H4 (cell line): Measurements from ENCODE around the gene RAB29. TPM values are rescaled to one million over a fixed set of nuclear protein-coding genes. Genes with fewer than 3 reads are reported as not detected.
A peak's percentile ranks its signal among the peaks of the same experiment; 100 is the strongest.

Source experiments
- DNase-seq: peaks from one replicate; pipeline ENCODE4 v3.0.0-alpha.2; 2015; ENCODE audit warnings: low spot score
- total RNA-seq: library from RNA; depleted of rRNA; stranded (reverse); fragments of >200 nt; shearing (Covaris generic); gene quantifications from 2 replicates; pipeline ENCODE4 v1.2.3, GENCODE V29; 2014

The RAB29 gene
- total RNA-seq, 1 experiment from 2014 or later = 15.5 TPM

DNA sequence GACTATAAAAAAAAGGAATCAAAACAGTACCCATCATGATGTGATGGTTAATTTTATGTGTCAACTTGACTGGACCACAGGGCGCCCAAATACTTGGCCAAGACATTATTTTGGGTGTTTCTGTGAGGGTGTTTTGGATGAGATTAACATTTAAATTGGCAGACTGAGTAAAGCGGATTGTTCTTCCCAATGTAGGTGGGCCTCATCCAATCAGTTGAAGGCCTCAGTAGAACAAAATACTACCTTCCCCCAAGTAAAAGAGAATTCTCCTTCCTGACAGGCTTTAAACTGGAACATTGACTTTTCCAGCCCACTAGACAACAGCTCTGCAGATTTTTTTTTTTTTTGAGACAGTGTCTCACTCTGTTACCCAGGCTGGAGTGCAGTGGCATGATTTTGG is 10.7 kb downstream of the RAB29 start:
- no peak for DNase-seq

GRCh38 chr1:205763980-205764379 is 11.3 kb downstream of the RAB29 start:
- no peak for DNase-seq

GRCh38 chr1:205760606-205761005 is 14.7 kb downstream of the RAB29 start:
- DNase-seq = no peak

DNA sequence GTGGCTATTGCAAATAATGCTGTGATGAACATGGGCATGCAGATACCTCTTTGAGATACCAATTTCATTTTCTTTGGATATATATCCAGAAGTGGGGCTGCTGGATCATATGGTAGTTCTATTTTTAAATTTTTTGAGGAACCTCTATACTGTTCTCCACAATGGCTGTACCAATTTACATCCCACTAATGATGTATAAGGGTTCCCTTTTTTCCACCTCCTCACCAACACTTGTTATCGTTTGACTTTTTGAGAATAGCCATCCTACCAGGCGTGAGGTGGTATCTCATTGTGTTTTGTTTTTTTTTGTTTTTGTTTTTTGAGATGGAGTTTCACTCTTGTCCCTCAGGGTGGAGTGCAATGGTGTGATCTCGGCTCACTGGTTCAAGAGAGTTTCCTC is 18.7 kb downstream of the RAB29 start:
- DNase-seq = no peak

DNA sequence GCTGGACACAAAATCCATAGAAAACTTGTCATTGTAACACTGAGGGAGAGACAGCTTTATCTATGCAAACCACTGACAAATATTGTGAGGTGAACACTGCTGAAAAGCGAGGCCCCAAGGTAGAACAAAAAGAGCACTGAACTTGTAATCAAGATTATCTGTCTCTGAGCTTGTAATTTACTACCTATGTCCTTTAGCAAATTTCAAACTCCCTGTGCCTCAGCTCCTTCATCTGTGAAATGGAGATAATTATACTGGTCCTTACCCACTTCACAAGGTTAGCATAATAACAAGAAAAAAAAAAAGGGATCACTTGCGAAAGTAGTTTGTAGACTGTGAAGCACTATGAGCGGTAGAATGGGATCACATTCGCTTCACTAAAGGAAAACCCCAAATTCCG is 20.4 kb downstream of the RAB29 start:
- no peak for DNase-seq

GRCh38 chr1:205751036-205751651 is 24.1 kb downstream of the RAB29 start:
- DNase-seq = no peak

DNA sequence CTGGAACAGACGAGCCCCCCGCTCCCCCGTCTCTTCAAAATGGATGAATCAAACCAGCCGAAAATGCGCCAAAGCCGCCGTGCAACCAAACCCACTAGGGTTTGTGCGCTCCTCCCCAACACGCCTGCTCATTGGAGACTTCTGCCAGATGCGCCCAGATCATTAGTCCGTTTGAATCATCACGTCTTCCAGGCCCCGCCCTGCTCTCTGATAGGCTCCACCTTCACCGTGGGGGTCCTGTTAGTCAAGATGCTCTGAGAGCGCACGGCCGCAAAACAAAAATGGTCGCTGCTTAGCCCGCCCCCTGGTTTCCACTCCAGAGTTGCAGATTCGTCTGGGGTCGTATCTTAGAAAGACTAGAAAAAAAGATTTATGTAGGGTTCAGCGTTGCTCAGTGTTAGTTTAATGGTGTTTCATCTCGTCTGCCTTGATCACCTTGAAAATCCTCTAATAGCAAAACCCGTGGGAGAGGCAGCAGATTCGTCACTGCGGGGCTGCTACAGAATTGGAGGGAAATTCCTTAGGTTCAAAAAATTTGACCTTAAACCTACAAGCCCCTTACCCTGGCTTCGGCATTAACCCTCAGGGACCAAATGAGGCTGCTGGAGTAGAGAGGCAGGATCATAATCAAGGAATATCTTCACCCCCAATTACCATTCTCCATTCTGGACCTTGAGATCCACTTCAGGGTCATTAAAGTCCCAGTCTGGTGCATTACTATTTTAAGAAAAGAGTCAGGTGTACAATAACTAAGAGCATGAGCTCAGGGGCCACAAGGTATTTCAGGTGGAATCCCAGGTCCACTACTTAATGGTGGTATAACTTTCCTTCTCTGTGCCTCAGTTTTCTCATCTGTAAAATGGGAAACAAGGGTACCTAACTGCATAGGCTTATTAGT is 24.9 kb downstream of the RAB29 start, which contains the start of gene NUCKS1:
TSS of gene NUCKS1 (minus strand) at position 45 of the 898 bp plus-strand sequence. CDS start 209 bp downstream, outside the sequence.
- DNase-seq = peak; percentile 98

GRCh38 chr1:205749234-205750137 is 25.8 kb downstream of the RAB29 start:
- DNase-seq = peak; percentile 93

DNA sequence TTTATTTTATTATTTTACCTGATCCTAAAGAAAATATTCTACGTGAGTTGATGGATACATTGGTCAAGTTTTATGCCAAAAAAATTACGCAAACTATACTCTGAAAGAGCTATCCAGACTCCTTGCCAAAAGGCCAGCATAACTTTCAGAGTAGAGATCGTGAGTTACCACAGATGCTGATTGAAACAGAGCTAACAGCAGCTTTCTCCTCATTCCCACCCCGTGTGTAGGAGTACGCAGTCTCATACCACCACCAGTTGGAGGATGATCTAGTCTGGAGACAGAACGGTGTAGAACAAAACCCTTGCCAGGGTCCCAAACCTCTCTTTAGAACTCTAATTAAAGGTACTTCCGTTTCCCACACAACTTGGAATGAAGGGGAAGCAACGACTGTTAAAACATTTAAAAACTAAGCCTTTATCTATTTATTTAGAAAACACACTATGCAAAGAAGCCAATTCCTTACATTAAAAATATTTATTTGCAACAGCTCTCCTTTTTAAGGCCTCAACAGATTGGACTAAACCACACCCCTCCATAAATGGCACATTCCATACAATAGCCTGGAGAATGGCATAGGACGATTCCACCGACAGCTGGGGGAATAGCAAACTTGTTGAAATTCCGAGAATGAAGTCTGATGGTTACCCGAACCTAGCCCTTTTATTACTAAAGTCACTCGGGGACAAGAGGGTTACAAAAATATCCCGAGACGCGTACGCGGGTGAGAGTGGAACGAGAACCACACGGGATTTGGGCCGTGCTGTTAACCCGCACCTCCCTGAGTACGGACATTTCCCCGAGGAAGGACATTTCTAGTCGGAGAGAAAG is 26.7 kb downstream of the RAB29 start:
- DNase-seq = peak; percentile 8

GRCh38 chr1:205746757-205747412 is 28.4 kb downstream of the RAB29 start:
- DNase-seq = no peak

DNA sequence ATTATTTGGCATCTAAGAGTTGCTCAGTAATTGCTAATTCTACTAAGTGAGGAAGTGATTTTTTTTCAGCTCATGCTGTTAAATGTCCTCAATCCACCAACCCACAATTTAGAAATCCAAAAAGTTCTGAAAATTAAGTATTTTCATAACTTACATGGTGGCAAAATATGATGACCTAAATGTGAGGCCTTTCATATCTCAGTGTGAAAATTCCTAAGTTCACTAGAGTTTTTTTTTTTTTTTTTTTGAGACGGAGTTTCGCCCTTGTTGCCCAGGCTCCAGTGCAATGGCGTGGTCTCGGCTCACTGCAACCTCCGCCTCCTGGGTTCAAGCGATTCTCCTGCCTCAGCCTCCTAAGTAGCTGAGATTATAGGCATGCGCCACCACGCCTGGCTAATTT is 30.9 kb downstream of the RAB29 start:
- no peak for DNase-seq

DNA sequence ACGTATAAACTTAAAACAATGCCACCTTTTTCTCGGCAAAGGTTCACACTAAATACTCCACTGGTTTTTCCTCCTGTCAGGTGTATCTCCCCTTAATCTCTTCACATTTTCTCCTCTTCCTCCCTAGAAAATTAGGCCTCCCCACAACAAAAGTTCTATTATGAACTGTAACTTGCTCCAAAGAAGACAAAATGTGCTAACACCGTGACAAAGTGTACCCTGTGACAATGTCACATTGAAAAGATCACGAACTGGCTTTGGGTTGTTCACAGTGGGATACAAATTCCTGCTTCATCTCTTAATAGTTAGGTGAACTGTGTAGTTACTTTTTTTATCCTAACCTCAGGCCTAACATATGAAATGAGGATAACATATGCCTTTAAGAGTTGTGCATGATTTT is 31.3 kb downstream of the RAB29 start:
- DNase-seq = no peak

- DNase-seq = no peak
Measured at GRCh38 chr1:205741681-205742080, 33.6 kb downstream of the RAB29 start.

DNA sequence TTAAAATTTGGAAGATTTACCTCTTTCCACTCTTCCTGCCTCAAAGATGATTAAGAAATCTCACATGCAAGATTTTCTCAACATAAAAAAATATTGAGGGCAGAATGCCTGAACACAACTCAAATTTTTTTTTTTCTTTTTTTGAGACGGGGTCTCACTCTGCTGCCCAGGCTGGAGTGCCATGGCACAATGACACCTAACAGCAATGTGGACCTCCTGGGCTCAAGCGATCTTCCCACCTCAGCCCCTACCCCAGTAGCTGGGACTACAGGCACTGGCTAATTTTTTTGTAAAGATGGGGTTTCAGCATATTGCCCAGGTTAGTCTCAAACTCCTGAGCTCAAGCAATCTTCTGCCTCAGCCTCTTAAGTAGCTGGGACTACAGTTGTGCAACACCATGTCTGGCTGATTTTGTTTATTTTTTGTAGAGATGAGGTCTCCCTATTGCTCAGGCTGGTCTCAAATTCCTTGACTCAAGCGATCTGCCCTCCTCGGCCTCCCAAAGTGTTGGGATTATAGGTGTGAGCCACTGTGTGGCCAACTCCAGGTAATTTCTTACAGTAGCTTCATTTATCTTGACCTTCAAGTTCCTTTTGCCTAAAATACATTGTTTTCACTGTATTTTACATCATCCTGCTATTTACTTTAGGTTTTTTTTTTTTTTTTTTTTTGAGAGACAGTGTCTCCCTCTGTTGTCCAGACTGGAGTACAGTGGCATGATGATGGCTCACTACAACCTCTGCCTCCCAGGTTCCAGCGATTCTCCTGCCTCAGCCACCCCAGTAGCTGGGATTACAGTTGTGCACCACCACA is 35.7 kb downstream of the RAB29 start:
- DNase-seq = peak; percentile 75

DNA sequence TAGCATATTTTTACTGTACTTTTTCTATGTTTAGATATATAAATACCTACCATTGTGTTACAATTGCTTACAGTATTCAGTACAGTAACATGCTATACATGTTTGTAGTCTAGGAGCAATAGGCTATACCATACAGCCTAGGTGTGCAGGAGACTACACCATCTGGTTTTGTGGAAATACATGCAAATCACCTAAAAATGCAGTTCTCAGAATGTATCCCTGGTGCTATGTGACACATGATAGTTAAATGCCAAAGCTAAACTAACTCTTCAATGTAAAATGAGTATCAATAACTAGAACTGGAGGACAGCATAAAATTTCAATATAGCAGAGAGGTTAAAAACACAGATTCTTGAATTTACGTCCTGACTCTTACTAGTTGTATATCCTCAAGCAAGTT is 40.1 kb downstream of the RAB29 start:
- no peak for DNase-seq

DNA sequence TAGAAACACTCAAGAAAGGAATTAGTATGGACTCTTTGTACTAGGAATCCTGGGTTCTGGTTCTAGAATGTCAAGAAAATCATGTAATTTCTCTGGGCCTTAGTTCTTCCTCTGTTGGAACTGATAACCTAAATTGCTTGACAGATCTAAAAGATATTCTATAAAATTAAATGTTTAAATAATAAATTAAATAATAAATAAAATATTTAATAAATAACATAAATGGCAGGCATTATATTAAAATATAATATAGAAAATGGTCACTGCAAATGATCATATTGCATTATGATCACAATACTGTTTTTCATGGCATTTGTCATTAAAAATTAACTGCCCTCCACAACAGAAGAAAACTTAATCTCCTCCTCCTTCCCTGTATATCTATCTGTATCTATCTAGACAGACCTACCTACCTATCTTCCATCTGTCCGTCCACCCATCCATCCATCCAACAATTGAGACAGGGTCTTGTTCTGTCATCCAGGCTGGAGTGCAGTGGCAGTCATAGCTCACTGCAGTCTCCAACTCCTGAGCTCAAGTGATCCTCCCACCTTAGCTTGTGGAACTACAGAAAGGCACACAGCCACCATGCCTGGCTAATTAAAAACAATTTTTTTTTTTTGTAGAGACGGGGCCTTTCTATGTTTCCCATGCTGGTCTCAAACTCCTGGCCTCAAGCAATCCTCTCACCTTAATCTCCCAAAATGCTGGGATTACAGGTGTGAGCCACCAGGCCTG is 41.7 kb downstream of the RAB29 start:
- DNase-seq = no peak

- DNase-seq = no peak
Measured at GRCh38 chr1:205729945-205730610, 45.2 kb downstream of the RAB29 start.

GRCh38 chr1:205726619-205727125 is 48.6 kb downstream of the RAB29 start:
- no peak for DNase-seq
